ENCODE data around the gene CCNY. TPM values are rescaled to one million over a fixed set of nuclear protein-coding genes. Genes with fewer than 3 reads are reported as not detected.

CCNY gene
- total RNA-seq, 2 experiments from 2014 or later = 31.2 to 32.1 TPM

Other genes starting within 250 kb of the CCNY start
- gene CUL2, start 246.2 kb upstream of the CCNY start, total RNA-seq = 10 to 100 TPM; 35.3 to 36.9 TPM
- gene CREM, start 209.7 kb upstream of the CCNY start, total RNA-seq = 100 to 1,000 TPM; 107 to 111 TPM